Measurements from ENCODE around the gene GALNT7. TPM values are rescaled to one million over a fixed set of nuclear protein-coding genes. Genes with fewer than 3 reads are reported as not detected.

The GALNT7 gene
- total RNA-seq, 1 experiment from 2014 or later: 51.6 TPM

DNA sequence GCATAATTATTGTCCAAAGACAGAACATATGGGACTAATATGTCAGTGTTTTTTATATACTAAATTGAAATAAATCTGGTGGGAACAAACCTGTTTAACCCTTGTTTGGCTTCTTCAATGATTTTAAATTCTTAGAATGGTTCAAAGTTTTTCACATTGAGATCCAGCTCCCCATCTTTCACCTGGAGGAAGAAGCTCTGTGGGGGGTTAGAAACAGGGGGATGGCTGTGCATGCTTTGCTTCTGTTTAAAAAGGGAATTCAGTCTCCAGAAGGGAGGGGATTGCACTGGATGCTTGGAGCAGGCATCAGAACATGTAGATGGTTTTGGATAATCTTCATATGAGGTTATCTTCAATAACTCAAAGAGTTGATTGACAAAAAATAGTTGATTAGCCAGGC lies 72.1 kb downstream of the GALNT7 start:
- no TSS peak for BruUV-seq (replicated peaks)
- TF ChIP-seq, protein P1, sequence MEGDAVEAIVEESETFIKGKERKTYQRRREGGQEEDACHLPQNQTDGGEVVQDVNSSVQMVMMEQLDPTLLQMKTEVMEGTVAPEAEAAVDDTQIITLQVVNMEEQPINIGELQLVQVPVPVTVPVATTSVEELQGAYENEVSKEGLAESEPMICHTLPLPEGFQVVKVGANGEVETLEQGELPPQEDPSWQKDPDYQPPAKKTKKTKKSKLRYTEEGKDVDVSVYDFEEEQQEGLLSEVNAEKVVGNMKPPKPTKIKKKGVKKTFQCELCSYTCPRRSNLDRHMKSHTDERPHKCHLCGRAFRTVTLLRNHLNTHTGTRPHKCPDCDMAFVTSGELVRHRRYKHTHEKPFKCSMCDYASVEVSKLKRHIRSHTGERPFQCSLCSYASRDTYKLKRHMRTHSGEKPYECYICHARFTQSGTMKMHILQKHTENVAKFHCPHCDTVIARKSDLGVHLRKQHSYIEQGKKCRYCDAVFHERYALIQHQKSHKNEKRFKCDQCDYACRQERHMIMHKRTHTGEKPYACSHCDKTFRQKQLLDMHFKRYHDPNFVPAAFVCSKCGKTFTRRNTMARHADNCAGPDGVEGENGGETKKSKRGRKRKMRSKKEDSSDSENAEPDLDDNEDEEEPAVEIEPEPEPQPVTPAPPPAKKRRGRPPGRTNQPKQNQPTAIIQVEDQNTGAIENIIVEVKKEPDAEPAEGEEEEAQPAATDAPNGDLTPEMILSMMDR (IDR thresholded peaks at IDR 0.05; ENCODE audit: unreplicated experiment): no peak
- CTCF ChIA-PET: no interaction called here
- no peak for DNase-seq
- Mint-ChIP-seq H3K36me3 (ENCODE audit: insufficient read depth, unreplicated experiment) (no peaks in the 10 kb centered on the region), H3K27ac (ENCODE audit: unreplicated experiment) (no peak overlapping the region), H3K4me3 (ENCODE audit: low read depth, unreplicated experiment) (no peak overlapping the region), H3K4me1 (ENCODE audit: low read depth, unreplicated experiment) (no peaks in the 10 kb centered on the region), H3K9me3 (ENCODE audit: low read depth, unreplicated experiment) (no peaks in the 10 kb centered on the region), H3K27me3 (ENCODE audit: unreplicated experiment) (no peaks in the 10 kb centered on the region)
- intact Hi-C loops (cut with micrococcal nuclease; ENCODE audit: unreplicated experiment): no loop called here

DNA sequence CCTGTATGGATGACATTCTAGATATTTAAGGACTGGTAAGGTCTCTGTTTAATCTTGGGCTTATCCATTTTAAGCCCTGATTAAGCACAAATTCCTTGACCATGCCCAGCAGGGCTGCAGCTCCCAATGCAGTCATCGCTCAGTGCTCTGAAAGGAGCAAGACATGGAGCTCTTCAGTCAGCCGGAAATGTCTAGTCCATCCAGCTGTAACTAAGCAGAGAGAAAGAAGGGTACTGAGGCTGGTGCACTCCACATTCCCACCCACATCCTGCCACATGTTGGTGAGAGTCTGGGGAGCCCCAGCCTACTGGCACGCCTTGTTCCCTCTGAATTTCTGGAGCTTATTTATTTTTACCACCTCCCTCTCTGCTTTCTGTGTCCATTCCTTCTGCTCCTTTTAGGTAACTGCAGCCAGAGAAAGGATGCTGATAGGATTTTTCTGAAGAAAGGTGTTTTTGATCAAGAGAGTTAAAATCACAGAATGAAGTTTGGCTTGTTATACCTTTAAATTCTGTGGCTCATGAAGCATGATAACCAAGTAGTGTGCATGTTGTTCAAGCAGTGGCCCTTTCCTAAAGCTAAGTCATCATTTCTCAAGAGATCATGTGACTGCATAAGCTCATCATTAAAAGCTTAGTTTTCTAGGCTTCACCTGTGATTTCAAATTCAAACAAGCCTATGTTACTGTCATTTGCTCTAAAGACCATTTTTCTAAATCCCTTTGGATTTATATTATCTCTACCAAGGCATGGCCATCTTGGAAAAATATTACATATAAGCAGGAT lies 74.0 kb downstream of the GALNT7 start:
- no TSS peak for BruUV-seq (replicated peaks)
- no peak for DNase-seq
- TF ChIP-seq, protein P1 (IDR thresholded peaks at IDR 0.05; ENCODE audit: unreplicated experiment): no peak
- Mint-ChIP-seq H3K4me1 (ENCODE audit: low read depth, unreplicated experiment) (no peaks in the 10 kb centered on the region), H3K27me3 (ENCODE audit: unreplicated experiment) (no peaks in the 10 kb centered on the region), H3K27ac (ENCODE audit: unreplicated experiment) (no peak overlapping the region), H3K4me3 (ENCODE audit: low read depth, unreplicated experiment) (no peak overlapping the region), H3K36me3 (ENCODE audit: insufficient read depth, unreplicated experiment) (no peaks in the 10 kb centered on the region), H3K9me3 (ENCODE audit: low read depth, unreplicated experiment) (no peaks in the 10 kb centered on the region)
- CTCF ChIA-PET: interaction anchor here (0.6 kb wide), 1 partner anchor 127 kb away, joined by 3 read pairs; no protein-coding TSS in a partner anchor
- intact Hi-C loops (cut with micrococcal nuclease; ENCODE audit: unreplicated experiment): no loop called here

GRCh38 chr4:173243321-173243720 lies 74.7 kb downstream of the GALNT7 start:
- no TSS peak for BruUV-seq (replicated peaks)
- Mint-ChIP-seq H3K9me3 (ENCODE audit: low read depth, unreplicated experiment) (no peaks in the 10 kb centered on the region), H3K27ac (ENCODE audit: unreplicated experiment) (no peak overlapping the region), H3K27me3 (ENCODE audit: unreplicated experiment) (no peaks in the 10 kb centered on the region), H3K4me3 (ENCODE audit: low read depth, unreplicated experiment) (no peak overlapping the region), H3K36me3 (ENCODE audit: insufficient read depth, unreplicated experiment) (no peaks in the 10 kb centered on the region), H3K4me1 (ENCODE audit: low read depth, unreplicated experiment) (no peaks in the 10 kb centered on the region)
- intact Hi-C loops (cut with micrococcal nuclease; ENCODE audit: unreplicated experiment): no loop called here
- CTCF ChIA-PET: no interaction called here
- TF ChIP-seq, protein P1 (IDR thresholded peaks at IDR 0.05; ENCODE audit: unreplicated experiment): no peak
- DNase-seq: no peak

DNA sequence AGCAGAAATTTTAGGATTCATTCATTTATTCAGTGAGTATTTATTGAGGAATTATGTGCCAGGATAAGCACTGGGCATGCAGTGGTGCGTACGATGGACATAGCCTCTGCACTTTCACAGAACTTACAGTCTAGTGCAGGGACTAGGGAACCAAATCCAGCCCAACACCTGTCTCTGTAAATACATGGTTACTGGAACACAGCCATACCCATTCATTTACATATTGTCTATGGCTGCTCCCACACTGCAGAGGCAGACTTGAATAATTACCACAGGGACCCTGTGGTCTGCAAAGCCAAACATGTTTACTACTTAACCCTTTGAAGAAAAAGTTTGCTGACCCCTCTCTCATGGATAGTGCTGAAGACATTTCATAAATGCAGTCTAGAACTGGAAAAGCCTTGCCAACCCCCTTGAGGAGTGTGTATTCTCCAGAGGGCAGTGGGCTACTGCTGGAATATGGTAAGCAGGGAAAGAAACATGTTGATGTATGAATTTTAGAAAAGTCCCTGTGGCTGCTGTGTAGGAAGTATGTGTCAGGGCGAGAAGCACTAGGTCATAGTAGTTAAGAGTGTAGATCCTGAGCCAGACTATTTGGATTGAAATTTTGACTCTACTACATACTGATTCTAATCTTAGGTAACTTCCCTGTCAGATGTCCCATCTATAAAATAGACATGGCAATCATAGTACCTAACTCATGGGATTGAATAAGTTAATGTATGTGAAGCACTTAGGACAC lies 75.5 kb downstream of the GALNT7 start:
- intact Hi-C loops (cut with micrococcal nuclease; ENCODE audit: unreplicated experiment): no loop called here
- DNase-seq: no peak
- CTCF ChIA-PET: no interaction called here
- H3K27ac Mint-ChIP-seq (ENCODE audit: unreplicated experiment): no peak overlapping the region
- BruUV-seq (replicated peaks): no TSS peak
- no peaks in the 10 kb centered on the region for H3K27me3 Mint-ChIP-seq (ENCODE audit: unreplicated experiment)
- no peaks in the 10 kb centered on the region for H3K36me3 Mint-ChIP-seq (ENCODE audit: insufficient read depth, unreplicated experiment)
- H3K4me3 Mint-ChIP-seq (ENCODE audit: low read depth, unreplicated experiment): no peak overlapping the region
- no peaks in the 10 kb centered on the region for H3K4me1 Mint-ChIP-seq (ENCODE audit: low read depth, unreplicated experiment)
- TF ChIP-seq, protein P1 (IDR thresholded peaks at IDR 0.05; ENCODE audit: unreplicated experiment): no peak
- H3K9me3 Mint-ChIP-seq (ENCODE audit: low read depth, unreplicated experiment): no peaks in the 10 kb centered on the region

All from Calu3 (cell line).